OCI-LY3 (cell line): Measurements from ENCODE around the gene PTPRN.
"Not testable (repeated sequence)": the region's sequence is repeated elsewhere in the genome, so short reads cannot be mapped to it uniquely, and the experiment has no call there.

Experiments used
- H2AFZ ChIP-seq: fragments of 200-600, 300-600 bp; shearing (Covaris generic); 2 replicates; pipeline ENCODE4 v1.6.0; 2014; ENCODE audit warnings: antibody characterized with exemption, low read depth, low read length
- H3K27ac ChIP-seq: fragments of 200-600, 300-600 bp; sonication (generic); 2 replicates; pipeline ENCODE4 v1.5.1; 2014; ENCODE audit warnings: mild to moderate bottlenecking, low read length, moderate library complexity, mixed read lengths
- H3K27me3 ChIP-seq: fragments of 200-600, 300-600 bp; sonication (generic); 2 replicates; pipeline ENCODE4 v1.6.1; 2014; ENCODE audit warnings: low read depth, low read length, mixed read lengths
- H3K36me3 ChIP-seq: fragments of 200-600, 300-600 bp; sonication (generic); replicated peaks from 2 replicates; pipeline ENCODE3; 2014; ENCODE audit warnings: low read depth, low read length, mixed read lengths
- H3K4me1 ChIP-seq: fragments of 300-600, 200-600 bp; sonication (generic); 2 replicates; pipeline ENCODE4 v1.6.1; 2014; ENCODE audit warnings: low read length, mixed read lengths
- H3K4me2 ChIP-seq: fragments of 200-600, 300-600 bp; sonication (generic); 2 replicates; pipeline ENCODE4 v1.6.1; 2014; ENCODE audit warnings: low read length, mixed read lengths
- H3K4me3 ChIP-seq: fragments of 300-600, 200-600 bp; sonication (generic); 2 replicates; pipeline ENCODE4 v1.5.1; 2014; ENCODE audit warnings: antibody characterized with exemption, mild to moderate bottlenecking, low read length, moderate library complexity
- H3K79me2 ChIP-seq: fragments of 300-600, 200-600 bp; shearing (Covaris generic); 2 replicates; pipeline ENCODE4 v1.6.1; 2014; ENCODE audit warnings: mild to moderate bottlenecking, low read length, mixed read lengths
- H3K9ac ChIP-seq: fragments of 300-600, 200-600 bp; shearing (Covaris generic); 2 replicates; pipeline ENCODE4 v1.6.0; 2014; ENCODE audit warnings: mild to moderate bottlenecking, low read length, moderate library complexity
- H3K9me3 ChIP-seq: fragments of 200-600, 300-600 bp; shearing (Covaris generic); 2 replicates; pipeline ENCODE4 v1.6.1; 2014; ENCODE audit warnings: low read length, mixed read lengths; ENCODE audit not compliant: insufficient read depth
- H4K20me1 ChIP-seq: fragments of 200-600, 300-600 bp; sonication (generic); 2 replicates; pipeline ENCODE4 v1.6.1; 2016; ENCODE audit warnings: low read length, mixed read lengths; ENCODE audit not compliant: insufficient read depth
- EZH2phosphoT487 ChIP-seq: fragments of 200-600 bp; shearing (Covaris generic); IDR thresholded peaks from 2 replicates; pipeline ENCODE4 v1.6.1; 2018; ENCODE audit warnings: antibody characterized with exemption, mixed run types, low read depth
- TF ChIP-seq, protein P1 (sequence below): fragments of 200-600, 300-600 bp; sonication (generic); IDR thresholded peaks from 2 replicates; pipeline ENCODE4 v1.5.1; 2014; ENCODE audit warnings: antibody characterized with exemption, low read length, low read depth

PTPRN gene

GRCh38 chr2:219323434-219323833 is 14.2 kb upstream of the PTPRN start:
- Histone ChIP-seq H3K36me3 (no peaks in the 10 kb centered on the region), H3K4me3 (no peak overlapping the region), H3K4me2 (no peak overlapping the region), H4K20me1 (no peaks in the 10 kb centered on the region), H3K79me2 (no peaks in the 10 kb centered on the region), H3K9ac (no peak overlapping the region), H3K9me3 (no peaks in the 10 kb centered on the region), H2AFZ (no peak overlapping the region), H3K27me3 (peaks cover 18% of the 10 kb centered on the region), H3K4me1 (peaks cover 28% of the 10 kb centered on the region), H3K27ac (no peak overlapping the region)
- TF ChIP-seq, protein P1, sequence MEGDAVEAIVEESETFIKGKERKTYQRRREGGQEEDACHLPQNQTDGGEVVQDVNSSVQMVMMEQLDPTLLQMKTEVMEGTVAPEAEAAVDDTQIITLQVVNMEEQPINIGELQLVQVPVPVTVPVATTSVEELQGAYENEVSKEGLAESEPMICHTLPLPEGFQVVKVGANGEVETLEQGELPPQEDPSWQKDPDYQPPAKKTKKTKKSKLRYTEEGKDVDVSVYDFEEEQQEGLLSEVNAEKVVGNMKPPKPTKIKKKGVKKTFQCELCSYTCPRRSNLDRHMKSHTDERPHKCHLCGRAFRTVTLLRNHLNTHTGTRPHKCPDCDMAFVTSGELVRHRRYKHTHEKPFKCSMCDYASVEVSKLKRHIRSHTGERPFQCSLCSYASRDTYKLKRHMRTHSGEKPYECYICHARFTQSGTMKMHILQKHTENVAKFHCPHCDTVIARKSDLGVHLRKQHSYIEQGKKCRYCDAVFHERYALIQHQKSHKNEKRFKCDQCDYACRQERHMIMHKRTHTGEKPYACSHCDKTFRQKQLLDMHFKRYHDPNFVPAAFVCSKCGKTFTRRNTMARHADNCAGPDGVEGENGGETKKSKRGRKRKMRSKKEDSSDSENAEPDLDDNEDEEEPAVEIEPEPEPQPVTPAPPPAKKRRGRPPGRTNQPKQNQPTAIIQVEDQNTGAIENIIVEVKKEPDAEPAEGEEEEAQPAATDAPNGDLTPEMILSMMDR, result no peak
- no peak for TF ChIP-seq EZH2phosphoT487

GRCh38 chr2:219314804-219315468 is 5.7 kb upstream of the PTPRN start:
- no peaks in the 10 kb centered on the region for H3K79me2 ChIP-seq
- H3K4me3 ChIP-seq, result no peak overlapping the region
- H3K9me3 ChIP-seq, result no peaks in the 10 kb centered on the region
- H2AFZ ChIP-seq, result no peak overlapping the region
- no peak overlapping the region for H3K27ac ChIP-seq
- no peak overlapping the region for H3K9ac ChIP-seq
- TF ChIP-seq EZH2phosphoT487, result no peak
- TF ChIP-seq, protein P1, result no peak
- H4K20me1 ChIP-seq, result no peaks in the 10 kb centered on the region
- peaks cover 47% of the 10 kb centered on the region for H3K4me1 ChIP-seq
- no peak overlapping the region for H3K4me2 ChIP-seq
- H3K27me3 ChIP-seq, result no peaks in the 10 kb centered on the region
- no peaks in the 10 kb centered on the region for H3K36me3 ChIP-seq

GRCh38 chr2:219312683-219313263 is 3.6 kb upstream of the PTPRN start:
- not testable (repeated sequence) for H4K20me1 ChIP-seq, H3K79me2 ChIP-seq, H3K27me3 ChIP-seq, H3K4me2 ChIP-seq, H3K27ac ChIP-seq, H3K36me3 ChIP-seq, H3K4me3 ChIP-seq, H3K9ac ChIP-seq, H2AFZ ChIP-seq, H3K9me3 ChIP-seq
- H3K4me1 ChIP-seq, result peaks cover 31% of the 10 kb centered on the region

GRCh38 chr2:219308142-219309101 is 779 bp downstream of the PTPRN start:
- no peak overlapping the region for H3K4me3 ChIP-seq
- no peak overlapping the region for H3K9ac ChIP-seq
- H2AFZ ChIP-seq, result no peak overlapping the region
- peaks cover 37% of the 10 kb centered on the region for H3K27me3 ChIP-seq
- H3K4me1 ChIP-seq, result peaks cover 24% of the 10 kb centered on the region
- H3K4me2 ChIP-seq, result no peak overlapping the region
- no peaks in the 10 kb centered on the region for H3K79me2 ChIP-seq
- no peaks in the 10 kb centered on the region for H3K9me3 ChIP-seq
- no peaks in the 10 kb centered on the region for H4K20me1 ChIP-seq
- TF ChIP-seq EZH2phosphoT487, result no peak
- TF ChIP-seq, protein P1, result no peak
- no peaks in the 10 kb centered on the region for H3K36me3 ChIP-seq
- no peak overlapping the region for H3K27ac ChIP-seq
